T-helper 9 cell (primary cell): ENCODE measurements around the gene EDAR.

ENCODE experiments used
- DNase-seq: peaks from one replicate; pipeline ENCODE4 v3.0.0-alpha.2; 2020

The EDAR gene

DNA sequence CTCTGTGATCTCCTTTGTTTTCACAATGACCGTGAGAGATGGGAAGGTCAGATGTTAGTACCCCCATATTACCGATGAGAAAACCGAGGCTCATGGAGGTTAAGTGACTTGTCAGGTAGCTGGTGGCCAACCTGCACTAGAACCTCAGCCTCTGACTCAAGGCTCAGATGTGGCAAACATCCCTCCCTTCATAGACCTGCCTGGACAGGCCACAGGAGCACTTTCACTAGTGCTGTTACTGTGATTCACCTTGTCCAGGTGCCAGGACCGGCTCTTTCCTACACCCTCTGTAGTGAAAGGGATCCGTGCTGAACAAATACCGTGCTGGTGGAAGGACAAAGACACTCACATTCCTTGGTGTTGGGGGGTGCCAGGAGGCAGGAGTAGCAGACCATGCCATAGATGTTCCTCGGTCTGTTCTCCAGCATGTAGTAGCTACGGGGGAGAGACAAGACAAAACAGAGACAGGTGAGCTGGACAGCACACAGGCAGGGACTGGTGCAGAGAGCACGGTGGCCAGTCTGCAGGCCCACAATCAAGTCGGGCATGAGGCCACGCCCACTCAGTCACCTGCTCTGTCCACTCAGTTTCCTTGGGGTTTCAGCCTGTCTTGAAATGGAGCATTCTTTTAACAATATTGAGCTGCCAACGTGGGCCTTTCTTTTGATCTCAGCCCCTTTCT is 65.9 kb downstream of the EDAR start:
- no peak for DNase-seq

GRCh38 chr2:108922141-108922915 is 66.7 kb downstream of the EDAR start:
- DNase-seq: no peak

GRCh38 chr2:108921096-108922030 is 67.7 kb downstream of the EDAR start:
- DNase-seq: no peak

- DNase-seq: no peak
Observed at GRCh38 chr2:108920686-108921085, 68.3 kb downstream of the EDAR start.

GRCh38 chr2:108919571-108920373 is 69.2 kb downstream of the EDAR start:
- DNase-seq: no peak

DNA sequence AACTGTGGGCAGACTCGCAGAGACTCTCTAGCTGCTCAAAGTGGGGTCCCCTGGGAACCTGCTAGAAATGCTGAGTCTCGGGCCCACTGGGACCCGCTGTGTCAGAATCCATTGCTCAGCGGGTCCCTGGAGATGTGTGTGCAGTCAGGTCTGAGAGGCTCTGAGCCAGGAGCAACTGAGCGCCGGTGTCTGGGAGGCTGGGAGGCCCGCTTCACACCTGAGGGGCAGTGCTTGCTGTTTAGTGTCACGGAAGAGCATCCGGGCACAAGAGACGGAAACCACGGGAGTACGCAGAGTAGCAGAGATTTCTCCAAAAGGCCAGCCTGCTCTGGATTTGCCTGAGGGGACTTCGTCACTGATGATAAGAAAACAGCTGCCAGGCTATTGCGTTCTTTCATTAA is 70.1 kb downstream of the EDAR start:
- no peak for DNase-seq

GRCh38 chr2:108918156-108918874 is 70.7 kb downstream of the EDAR start:
- DNase-seq: no peak

GRCh38 chr2:108917526-108917925 is 71.5 kb downstream of the EDAR start:
- DNase-seq: no peak

GRCh38 chr2:108916796-108917421 is 72.1 kb downstream of the EDAR start:
- DNase-seq: no peak

DNA sequence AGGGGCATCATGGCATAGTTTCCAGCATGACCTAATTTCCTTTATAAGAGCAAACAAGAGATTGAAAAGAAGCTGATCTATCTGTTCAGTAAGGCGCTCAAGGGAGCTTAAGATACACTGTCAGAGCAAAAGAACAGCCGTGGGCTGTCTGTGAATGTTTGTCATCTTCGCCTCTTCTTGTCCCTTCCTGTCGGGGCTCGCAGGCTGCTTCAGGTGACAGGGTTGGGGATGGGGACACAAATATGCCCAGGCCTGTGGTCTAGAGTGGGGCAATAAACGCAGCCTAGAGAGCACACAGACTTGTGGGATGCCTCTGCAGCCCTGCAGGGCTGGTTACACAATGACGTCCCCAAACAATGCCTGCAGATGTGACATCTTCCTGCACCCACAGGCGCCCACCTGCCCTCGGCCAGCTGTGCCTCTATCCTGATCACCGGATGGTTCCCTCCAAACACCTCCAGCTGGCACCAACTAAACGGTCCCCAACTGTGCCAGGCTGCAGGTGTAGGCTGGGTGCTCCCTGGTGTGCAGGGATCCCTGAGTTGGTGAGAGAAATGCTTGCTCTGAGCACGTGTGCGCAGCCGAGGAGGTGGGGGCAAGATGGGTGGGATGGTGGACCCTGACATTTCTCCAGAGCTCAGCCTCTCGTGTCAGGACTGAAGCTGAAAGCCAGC is 72.8 kb downstream of the EDAR start:
- DNase-seq: no peak

DNA sequence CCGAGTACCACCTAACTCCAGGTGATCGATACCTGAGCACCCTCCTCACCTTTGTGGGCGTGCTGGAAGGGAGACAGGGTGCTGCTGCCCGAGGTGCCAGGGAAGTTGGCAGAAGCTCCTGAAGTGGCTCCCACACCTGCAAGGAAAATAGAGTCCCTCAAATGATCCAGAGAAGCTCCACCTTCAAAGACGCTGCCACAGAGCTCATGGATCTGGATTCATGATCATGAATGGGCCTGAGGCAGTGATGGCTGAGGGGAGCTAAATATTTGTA is 76.5 kb downstream of the EDAR start:
- no peak for DNase-seq

GRCh38 chr2:108911807-108912628 is 77.0 kb downstream of the EDAR start:
- no peak for DNase-seq

GRCh38 chr2:108911401-108911800 is 77.6 kb downstream of the EDAR start:
- DNase-seq: no peak

- no peak for DNase-seq
Observed at GRCh38 chr2:108910541-108911396, 78.3 kb downstream of the EDAR start.

GRCh38 chr2:108910011-108910431 is 79.0 kb downstream of the EDAR start:
- DNase-seq: no peak

DNA sequence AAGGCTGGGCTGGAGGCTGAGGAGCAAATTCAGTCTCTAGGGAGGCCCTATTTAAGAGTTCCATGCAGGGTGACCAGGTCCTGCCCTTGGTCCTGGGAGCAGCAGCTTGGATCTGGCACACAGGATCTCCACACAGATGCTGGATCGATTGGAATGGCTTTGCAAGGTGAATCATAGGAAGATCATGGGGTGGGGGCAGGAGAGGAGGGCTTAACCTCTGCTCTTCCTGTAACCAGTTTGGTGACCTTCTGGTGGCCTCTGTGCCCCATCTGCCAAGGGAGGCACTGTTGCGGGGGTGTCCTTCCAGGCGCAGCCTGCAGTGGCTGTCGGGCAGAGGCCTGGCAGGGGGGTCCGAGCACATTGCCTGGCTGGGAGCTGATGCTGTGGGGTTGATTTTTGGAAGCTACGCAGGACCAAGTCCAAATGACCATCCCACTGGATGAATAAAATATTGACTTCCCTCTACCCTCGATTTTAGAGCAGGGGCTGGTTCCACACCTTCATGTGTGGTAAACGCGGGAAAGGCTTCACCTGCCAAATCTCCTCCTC is 79.7 kb downstream of the EDAR start:
- no peak for DNase-seq

GRCh38 chr2:108908713-108909070 is 80.3 kb downstream of the EDAR start:
- no peak for DNase-seq

- no peak for DNase-seq
Observed at GRCh38 chr2:108907822-108908712, 81.0 kb downstream of the EDAR start.
